SK-N-SH (cell line): ENCODE results near the gene CTBP2. TPM values are rescaled to one million over a fixed set of nuclear protein-coding genes. Genes with fewer than 3 reads are reported as not detected.

ENCODE experiments used
- CTCF ChIA-PET: fragments of 300-600, 350-600 bp; formaldehyde crosslinking; extraction: SDS; loops from one replicate; lab custom pipeline; 2021; lab: Yijun Ruan, JAX
- POLR2A ChIA-PET: fragments of 350-600 bp; sonication (Branson Sonifier 250); formaldehyde crosslinking; extraction: SDS; loops from one replicate; lab custom pipeline; 2020; ENCODE audit warnings: antibody characterized with exemption, inconsistent platforms; lab: Yijun Ruan, JAX
- DNase-seq: peaks from one replicate; pipeline ENCODE4 v3.0.0; 2012
- H2AFZ ChIP-seq: fragments of 200-600 bp; sonication (generic); 2 replicates; pipeline ENCODE4 v1.8.1; 2016; ENCODE audit warnings: antibody characterized with exemption, mild to moderate bottlenecking, low read depth
- H3F3A ChIP-seq: fragments of 200-600 bp; sonication (generic); replicated peaks from 2 replicates; pipeline ENCODE3; 2016; ENCODE audit warnings: antibody characterized with exemption, mild to moderate bottlenecking; ENCODE audit not compliant: insufficient read depth
- H3K27ac ChIP-seq, 2 experiments: fragments of 200-500 bp in 1 of 2; fragments of 200-600 bp in 1 of 2; sonication (Bioruptor generic) in 1 of 2; sonication (generic), shearing (Covaris generic) in 1 of 2; 2 replicates each; pipeline versions ENCODE4 v1.5.1 to v1.6.1; 2014 to 2016; ENCODE audit warnings: low read depth in 2 of 2, inconsistent platforms in 1 of 2, low read length in 1 of 2, mild to moderate bottlenecking in 1 of 2, mixed read lengths in 1 of 2
- H3K27me3 ChIP-seq: fragments of 200-600 bp; sonication (generic), shearing (Covaris generic); 2 replicates; pipeline ENCODE4 v1.6.1; 2016; ENCODE audit warnings: mixed run types; ENCODE audit not compliant: insufficient read depth
- H3K36me3 ChIP-seq, 2 experiments: fragments of 200-500 bp in 1 of 2; fragments of 200-600 bp in 1 of 2; sonication (Bioruptor generic) in 1 of 2; sonication (generic) in 1 of 2; replicated peaks in 1 of 2; 2 replicates each; pipeline versions ENCODE3 to v1.5.1; 2014 to 2016; ENCODE audit warnings: low read length in 1 of 2, mild to moderate bottlenecking in 1 of 2; ENCODE audit not compliant: insufficient read depth in 2 of 2, control insufficient read depth in 1 of 2
- H3K4me1 ChIP-seq, 2 experiments: fragments of 200-500 bp in 1 of 2; fragments of 200-600 bp in 1 of 2; sonication (Bioruptor generic) in 1 of 2; sonication (generic), shearing (Covaris generic) in 1 of 2; 2 replicates each; pipeline versions ENCODE4 v1.5.1 to v1.6.1; 2014 to 2016; ENCODE audit warnings: low read depth in 1 of 2, low read length in 1 of 2, mixed run types in 1 of 2; ENCODE audit not compliant: insufficient read depth in 2 of 2, control insufficient read depth in 1 of 2
- H3K4me2 ChIP-seq: fragments of 200-600 bp; sonication (generic), shearing (Covaris generic); 2 replicates; pipeline ENCODE4 v1.6.1; 2017; ENCODE audit warnings: mixed run types
- H3K4me3 ChIP-seq, 2 experiments: fragments of 200-500 bp in 1 of 2; fragments of 200-600 bp in 1 of 2; sonication (Bioruptor generic) in 1 of 2; sonication (generic), shearing (Covaris generic) in 1 of 2; 2 replicates each; pipeline versions ENCODE4 v1.5.1 to v1.8.1; 2014 to 2016; ENCODE audit warnings: low read depth in 2 of 2, inconsistent platforms in 1 of 2, low read length in 1 of 2, mild to moderate bottlenecking in 1 of 2, mixed read lengths in 1 of 2, moderate library complexity in 1 of 2
- H3K79me2 ChIP-seq: fragments of 200-600 bp; sonication (generic); 2 replicates; pipeline ENCODE4 v1.8.1; 2017; ENCODE audit warnings: mild to moderate bottlenecking; ENCODE audit not compliant: insufficient read depth
- H3K9ac ChIP-seq: fragments of 200-600 bp; sonication (generic); 2 replicates; pipeline ENCODE4 v1.6.1; 2017; ENCODE audit warnings: mixed run types
- H3K9me2 ChIP-seq: fragments of 200-600 bp; sonication (generic); 2 replicates; pipeline ENCODE4 v1.6.1; 2017; ENCODE audit warnings: mixed run types
- H3K9me3 ChIP-seq: fragments of 200-600 bp; sonication (generic); 2 replicates; pipeline ENCODE4 v1.6.1; 2017; ENCODE audit warnings: mixed run types, mild to moderate bottlenecking, moderate library complexity
- H4K20me1 ChIP-seq: fragments of 200-600 bp; sonication (generic); 2 replicates; pipeline ENCODE4 v1.6.1; 2017; ENCODE audit warnings: mild to moderate bottlenecking, mixed run types; ENCODE audit not compliant: insufficient read depth
- CHD2 ChIP-seq: fragments of 150-350 bp; IDR thresholded peaks from 2 replicates; pipeline ENCODE4 v1.6.1; 2018; ENCODE audit warnings: low read length; ENCODE audit not compliant: partially characterized antibody
- ELF1 ChIP-seq: IDR thresholded peaks from 2 replicates; pipeline ENCODE4 v1.4.0; 2012
- EP300 ChIP-seq, 2 experiments: IDR thresholded peaks; 2 replicates each; pipeline versions ENCODE4 v1.4.0 to v1.6.1; 2012; ENCODE audit warnings: borderline replicate concordance in 1 of 2, low read depth in 1 of 2, low read length in 1 of 2
- EZH2phosphoT487 ChIP-seq: fragments of 200-600 bp; sonication (generic); IDR thresholded peaks from 2 replicates; pipeline ENCODE4 v1.6.1; 2017; ENCODE audit warnings: low read depth, mixed run types, mild to moderate bottlenecking, antibody characterized with exemption, moderate library complexity, borderline replicate concordance
- FOSL2 ChIP-seq: IDR thresholded peaks from 2 replicates; pipeline ENCODE4 v1.4.0; 2012; ENCODE audit warnings: low read depth, mild to moderate bottlenecking, moderate library complexity, borderline replicate concordance
- FOXM1 ChIP-seq: IDR thresholded peaks from 2 replicates; pipeline ENCODE4 v1.4.0; 2012; ENCODE audit warnings: low read depth, mild to moderate bottlenecking
- GABPA ChIP-seq: IDR thresholded peaks from 2 replicates; pipeline ENCODE4 v1.4.0; 2012; ENCODE audit warnings: low read depth, mild to moderate bottlenecking
- GATA2 ChIP-seq: sonication (generic); formaldehyde crosslinking; IDR thresholded peaks from 2 replicates; pipeline ENCODE4 v1.5.0; 2020; ENCODE audit warnings: mild to moderate bottlenecking, missing genetic modification reagents
- IRF3 ChIP-seq: fragments of 150-350 bp; IDR thresholded peaks from 2 replicates; pipeline ENCODE4 v1.6.1; 2016; ENCODE audit warnings: mild to moderate bottlenecking, low read depth, low read length
- JUND ChIP-seq: IDR thresholded peaks from 2 replicates; pipeline ENCODE4 v1.4.0; 2012
- MEF2A ChIP-seq: IDR thresholded peaks from 2 replicates; pipeline ENCODE4 v1.4.0; 2012; ENCODE audit warnings: low read depth, borderline replicate concordance
- MXI1 ChIP-seq: IDR thresholded peaks from 2 replicates; pipeline ENCODE4 v1.6.1; 2012; ENCODE audit warnings: mild to moderate bottlenecking, low read depth, low read length, improper control_type of control experiment
- NRF1 ChIP-seq: IDR thresholded peaks from 2 replicates; pipeline ENCODE4 v1.6.1; 2012; ENCODE audit warnings: low read depth, mild to moderate bottlenecking, low read length
- POLR2AphosphoS5 ChIP-seq: IDR thresholded peaks from 2 replicates; pipeline ENCODE4 v1.6.1; 2012; ENCODE audit warnings: low read depth, low read length
- RCOR1 ChIP-seq: fragments of 150-350 bp; IDR thresholded peaks from 2 replicates; pipeline ENCODE4 v1.6.1; 2017; ENCODE audit warnings: antibody characterized with exemption, low read length
- SIN3A ChIP-seq: IDR thresholded peaks from 2 replicates; pipeline ENCODE4 v1.6.1; 2012; ENCODE audit warnings: low read depth, mild to moderate bottlenecking, low read length, moderate library complexity, borderline replicate concordance
- SMC3 ChIP-seq: IDR thresholded peaks from 2 replicates; pipeline ENCODE4 v1.6.1; 2012; ENCODE audit warnings: low read depth, low read length, improper control_type of control experiment
- TEAD4 ChIP-seq: IDR thresholded peaks from 2 replicates; pipeline ENCODE4 v1.4.0; 2012; ENCODE audit warnings: mild to moderate bottlenecking, borderline replicate concordance; ENCODE audit not compliant: insufficient read depth
- USF1 ChIP-seq: IDR thresholded peaks from 2 replicates; pipeline ENCODE4 v1.4.0; 2012; ENCODE audit warnings: low read depth, borderline replicate concordance
- WGBS: methylation state at CpG from one replicate; pipeline ENCODE4 v1.1.6; 2017; ENCODE audit warnings: low lambda C conversion rate; 5-methylcytosine and 5-hydroxymethylcytosine counted together
- polyA plus RNA-seq, 3 experiments: library from polyadenylated mRNA; depleted of rRNA; stranded (reverse); fragments of >200 nt; gene quantifications; 2 replicates each; pipeline ENCODE4 v1.2.3, GENCODE V29; 2012
- TF ChIP-seq, protein P1 (sequence below): IDR thresholded peaks from 2 replicates; pipeline ENCODE4 v1.4.0; 2012; ENCODE audit warnings: low read depth, borderline replicate concordance
- TF ChIP-seq, protein P2 (sequence below): fragments of 150-350 bp; IDR thresholded peaks from 2 replicates; pipeline ENCODE4 v1.6.1; 2017; ENCODE audit warnings: antibody characterized with exemption, low read length, low read depth, borderline replicate concordance

The CTBP2 gene
- polyA plus RNA-seq, 1 of the 3 experiments (the other 2 are of a cell fraction): 69.7 TPM

DNA sequence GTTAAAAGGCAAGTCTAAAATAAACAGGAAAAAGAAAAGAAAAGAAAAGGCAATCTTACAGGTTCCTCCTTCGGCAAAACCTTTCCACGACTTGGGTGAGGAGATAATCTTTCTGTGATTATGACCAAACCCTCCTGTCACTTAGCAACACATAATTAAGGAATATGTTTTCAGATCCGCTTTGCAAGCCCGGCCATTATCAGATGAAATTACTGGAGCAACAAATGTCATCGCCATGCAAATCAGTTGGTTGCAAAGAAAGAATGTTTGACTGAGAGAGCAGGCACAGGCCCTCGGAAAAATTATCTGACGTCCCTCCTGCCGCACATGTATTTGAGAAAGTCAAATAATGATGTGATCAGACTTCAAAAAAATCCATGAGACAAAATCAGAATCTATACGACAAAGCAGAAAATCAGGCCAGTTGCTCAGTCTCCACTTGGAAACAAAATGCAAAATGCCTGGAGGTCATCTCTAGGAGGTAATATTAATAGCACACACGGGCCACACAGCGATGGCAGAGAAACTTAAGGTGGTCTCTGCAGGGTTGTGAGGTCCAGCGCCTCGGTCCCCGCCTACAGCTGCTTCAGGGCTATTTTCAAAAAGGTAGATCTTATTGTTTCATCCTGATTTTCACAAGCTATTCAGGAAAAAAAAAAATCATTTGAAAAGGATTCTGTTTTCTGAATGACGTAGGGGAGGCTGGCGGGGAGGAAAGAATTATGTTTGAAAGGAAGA lies 135.7 kb downstream of the CTBP2 start (continued):
- TF ChIP-seq, protein P1, sequence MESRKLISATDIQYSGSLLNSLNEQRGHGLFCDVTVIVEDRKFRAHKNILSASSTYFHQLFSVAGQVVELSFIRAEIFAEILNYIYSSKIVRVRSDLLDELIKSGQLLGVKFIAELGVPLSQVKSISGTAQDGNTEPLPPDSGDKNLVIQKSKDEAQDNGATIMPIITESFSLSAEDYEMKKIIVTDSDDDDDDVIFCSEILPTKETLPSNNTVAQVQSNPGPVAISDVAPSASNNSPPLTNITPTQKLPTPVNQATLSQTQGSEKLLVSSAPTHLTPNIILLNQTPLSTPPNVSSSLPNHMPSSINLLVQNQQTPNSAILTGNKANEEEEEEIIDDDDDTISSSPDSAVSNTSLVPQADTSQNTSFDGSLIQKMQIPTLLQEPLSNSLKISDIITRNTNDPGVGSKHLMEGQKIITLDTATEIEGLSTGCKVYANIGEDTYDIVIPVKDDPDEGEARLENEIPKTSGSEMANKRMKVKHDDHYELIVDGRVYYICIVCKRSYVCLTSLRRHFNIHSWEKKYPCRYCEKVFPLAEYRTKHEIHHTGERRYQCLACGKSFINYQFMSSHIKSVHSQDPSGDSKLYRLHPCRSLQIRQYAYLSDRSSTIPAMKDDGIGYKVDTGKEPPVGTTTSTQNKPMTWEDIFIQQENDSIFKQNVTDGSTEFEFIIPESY: no peak
- TF ChIP-seq USF1: no peak
- no peak for TF ChIP-seq FOSL2
- no peak for TF ChIP-seq ELF1
- no peak for TF ChIP-seq SMC3
- TF ChIP-seq FOXM1: no peak
- TF ChIP-seq GATA2 (CRISPR knock-in tag): peak; percentile 80
- no peak for TF ChIP-seq MEF2A
- TF ChIP-seq NRF1: no peak
- TF ChIP-seq TEAD4: no peak
- TF ChIP-seq GABPA: no peak
- no peak for TF ChIP-seq JUND

- Histone ChIP-seq H3F3A (peaks cover 6% of the 10 kb centered on the region), H3K4me2 (peak overlapping the region; percentile 56), H3K27ac (peak overlapping the region; percentile 67 to 100), H2AFZ (no peak overlapping the region), H4K20me1 (peaks cover 83% of the 10 kb centered on the region), H3K4me1 (peaks cover 37 to 87% of the 10 kb centered on the region in 2 experiments), H3K4me3 (peak overlapping the region; percentile 5 to 19; a peak in 3 of 4 replicates), H3K36me3 (peaks cover 7 to 21% of the 10 kb centered on the region in 2 experiments), H3K79me2 (peaks cover 90% of the 10 kb centered on the region), H3K9ac (peak overlapping the region; percentile 35; the same call in 1 of the 2 replicates), H3K27me3 (no peaks in the 10 kb centered on the region), H3K9me2 (no peaks in the 10 kb centered on the region), H3K9me3 (no peaks in the 10 kb centered on the region)
- ChIA-PET POLR2A (interaction anchor here (0.6 to 1.1 kb wide), 3 partner anchors 17 to 607 kb away, joined by 3 to 8 read pairs (median 4); no protein-coding TSS in a partner anchor), CTCF (interaction anchor here (1.2 to 2.7 kb wide), 2 partner anchors 27 to 31 kb away, joined by 3 to 7 read pairs; no protein-coding TSS in a partner anchor)
- 23% methylated on average over 16 of the region's 26 CpGs for WGBS
- peak; percentile 86 for DNase-seq
- TF ChIP-seq USF1: no peak
- peak; percentile 78 for TF ChIP-seq MXI1
- no peak for TF ChIP-seq EZH2phosphoT487
- TF ChIP-seq SMC3: no peak
- peak; percentile 8; the same call in 1 of the 2 replicates for TF ChIP-seq RCOR1
- no peak for TF ChIP-seq JUND
- no peak for TF ChIP-seq SIN3A
- peak; percentile 68; the same call in 1 of the 2 replicates for TF ChIP-seq GATA2 (CRISPR knock-in tag)
- TF ChIP-seq POLR2AphosphoS5: no peak
- no peak for TF ChIP-seq NRF1
- TF ChIP-seq, protein P2, sequence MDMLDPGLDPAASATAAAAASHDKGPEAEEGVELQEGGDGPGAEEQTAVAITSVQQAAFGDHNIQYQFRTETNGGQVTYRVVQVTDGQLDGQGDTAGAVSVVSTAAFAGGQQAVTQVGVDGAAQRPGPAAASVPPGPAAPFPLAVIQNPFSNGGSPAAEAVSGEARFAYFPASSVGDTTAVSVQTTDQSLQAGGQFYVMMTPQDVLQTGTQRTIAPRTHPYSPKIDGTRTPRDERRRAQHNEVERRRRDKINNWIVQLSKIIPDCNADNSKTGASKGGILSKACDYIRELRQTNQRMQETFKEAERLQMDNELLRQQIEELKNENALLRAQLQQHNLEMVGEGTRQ: no peak
- peak; percentile 76 for TF ChIP-seq CHD2
- peak in 1 of 2 experiments; percentile 63; a peak in 2 of 4 replicates for TF ChIP-seq EP300 (IDR thresholded peaks at IDR 0.05; ENCODE audit: borderline replicate concordance in 1 of 2, low read depth in 1 of 2, low read length in 1 of 2)
- TF ChIP-seq MEF2A: no peak
- no peak for TF ChIP-seq IRF3
Measured at GRCh38 chr10:125023862-125024496, 136.4 kb downstream of the CTBP2 start.
